H1 (cell line): ENCODE results near the gene HCK. TPM values are rescaled to one million over a fixed set of nuclear protein-coding genes. Genes with fewer than 3 reads are reported as not detected.

Experiments
- CTCF ChIA-PET: fragments of 300-600 bp; sonication (Branson Sonifier 250); formaldehyde crosslinking; loops from one replicate; lab custom pipeline; 2021; ENCODE audit not compliant: partially characterized antibody; lab: Charles Lee
- POLR2A ChIA-PET: fragments of 300-600 bp; sonication (Branson Sonifier 250); formaldehyde crosslinking; loops from one replicate; lab custom pipeline; 2021; ENCODE audit warnings: inconsistent platforms; ENCODE audit not compliant: partially characterized antibody; lab: Charles Lee
- DNase-seq, 2 experiments: peaks; one replicate each; pipeline versions ENCODE4 v3.0.0 to v3.0.0-alpha.2; 2010 to 2022; ENCODE audit warnings: low spot score in 2 of 2, low read depth in 1 of 2, mixed read lengths in 1 of 2
- FAIRE-seq: peaks from 2 replicates; lab custom pipeline; 2011; peaks lifted over from hg19 to GRCh38; lab: Jason Lieb, UNC
- H2AFZ ChIP-seq: 2 replicates; pipeline ENCODE4 v1.8.1; 2012; ENCODE audit warnings: low read length, inconsistent platforms
- H2AK5ac ChIP-seq: 2 replicates; pipeline ENCODE4 v1.6.1; 2013; ENCODE audit warnings: low read depth, low read length
- H2BK120ac ChIP-seq: replicated peaks from 2 replicates; pipeline ENCODE3; 2013; ENCODE audit warnings: low read depth, low read length, inconsistent platforms
- H2BK12ac ChIP-seq: 2 replicates; pipeline ENCODE4 v1.6.1; 2013; ENCODE audit warnings: low read depth, low read length
- H2BK15ac ChIP-seq: 2 replicates; pipeline ENCODE4 v1.6.1; 2013; ENCODE audit warnings: low read length
- H2BK20ac ChIP-seq: 2 replicates; pipeline ENCODE4 v1.6.1; 2013; ENCODE audit warnings: low read length
- H2BK5ac ChIP-seq: 2 replicates; pipeline ENCODE4 v1.6.1; 2013; ENCODE audit warnings: low read depth, low read length
- H3K14ac ChIP-seq: 2 replicates; pipeline ENCODE4 v1.6.1; 2013; ENCODE audit warnings: inconsistent platforms; ENCODE audit not compliant: insufficient read length
- H3K18ac ChIP-seq: 2 replicates; pipeline ENCODE4 v1.6.1; 2013; ENCODE audit warnings: low read length; ENCODE audit errors: extremely low read depth
- H3K23ac ChIP-seq: 2 replicates; pipeline ENCODE4 v1.6.1; 2013; ENCODE audit warnings: inconsistent platforms; ENCODE audit not compliant: insufficient read length
- H3K23me2 ChIP-seq: 2 replicates; pipeline ENCODE4 v1.6.1; 2013; ENCODE audit warnings: low read depth, low read length
- H3K27ac ChIP-seq: 2 replicates; pipeline ENCODE4 v1.6.1; 2011; ENCODE audit warnings: low read depth, low read length, inconsistent platforms
- H3K27me3 ChIP-seq, 4 experiments: replicated peaks in 1 of 4; 1 replicate in 1 of 4; 2 replicates in 3 of 4; pipeline versions ENCODE4 v1.6.1 to v1.8.1; 2011 to 2013; ENCODE audit warnings: low read length in 3 of 4, mild to moderate bottlenecking in 3 of 4, inconsistent platforms in 2 of 4, mixed read lengths in 2 of 4, moderate library complexity in 1 of 4; ENCODE audit not compliant: control insufficient read depth in 3 of 4, insufficient read depth in 3 of 4; ENCODE audit errors: extremely low read depth in 1 of 4
- H3K36me3 ChIP-seq, 4 experiments: 2 replicates each; pipeline versions ENCODE4 v1.6.1 to v1.8.1; 2011 to 2013; ENCODE audit warnings: mild to moderate bottlenecking in 4 of 4, low read length in 3 of 4, moderate library complexity in 2 of 4, control low read depth in 1 of 4, inconsistent platforms in 1 of 4; ENCODE audit not compliant: insufficient read depth in 4 of 4, control insufficient read depth in 2 of 4
- H3K4ac ChIP-seq: replicated peaks from 2 replicates; pipeline ENCODE3; 2013; ENCODE audit warnings: low read length, low read depth, mixed read lengths, inconsistent platforms; ENCODE audit not compliant: insufficient read length
- H3K4me1 ChIP-seq, 4 experiments: replicated peaks in 1 of 4; 1 replicate in 1 of 4; 2 replicates in 3 of 4; pipeline versions ENCODE4 v1.6.1 to v1.8.1; 2011 to 2013; ENCODE audit warnings: low read length in 3 of 4, inconsistent platforms in 2 of 4, mixed read lengths in 1 of 4; ENCODE audit not compliant: insufficient read depth in 4 of 4, control insufficient read depth in 3 of 4
- H3K4me2 ChIP-seq, 2 experiments: 2 replicates each; pipeline versions ENCODE4 v1.6.1 to v1.8.1; 2011 to 2013; ENCODE audit warnings: low read depth in 2 of 2, low read length in 2 of 2, control low read depth in 1 of 2, inconsistent platforms in 1 of 2, mild to moderate bottlenecking in 1 of 2; ENCODE audit not compliant: insufficient read depth in 1 of 2
- H3K4me3 ChIP-seq, 4 experiments: fragments of 200-600, 300-600 bp in 1 of 4; sonication (generic), shearing (Covaris generic), sonication (Bioruptor Twin) in 1 of 4; 2 replicates each; pipeline versions ENCODE4 v1.5.1 to v1.8.1; 2011 to 2016; ENCODE audit warnings: low read length in 4 of 4, low read depth in 3 of 4, control low read depth in 2 of 4, inconsistent platforms in 2 of 4, mild to moderate bottlenecking in 2 of 4, mixed read lengths in 1 of 4, moderate library complexity in 1 of 4; ENCODE audit not compliant: insufficient read depth in 2 of 4; ENCODE audit errors: extremely low read depth in 1 of 4
- H3K56ac ChIP-seq: replicated peaks from 2 replicates; pipeline ENCODE3; 2013; ENCODE audit warnings: low read depth, mild to moderate bottlenecking, mixed read lengths, low read length, inconsistent platforms; ENCODE audit not compliant: insufficient read length
- H3K79me1 ChIP-seq: 2 replicates; pipeline ENCODE4 v1.6.1; 2013; ENCODE audit warnings: low read depth, low read length, control low read depth
- H3K79me2 ChIP-seq, 2 experiments: 2 replicates each; pipeline versions ENCODE4 v1.6.1 to v1.8.1; 2012 to 2013; ENCODE audit warnings: low read length in 2 of 2, mild to moderate bottlenecking in 2 of 2, inconsistent platforms in 1 of 2; ENCODE audit not compliant: insufficient read depth in 2 of 2, control insufficient read depth in 1 of 2
- H3K9ac ChIP-seq, 4 experiments: replicated peaks in 1 of 4; 1 replicate in 1 of 4; 2 replicates in 3 of 4; pipeline versions ENCODE4 v1.6.1 to v1.8.1; 2011 to 2013; ENCODE audit warnings: low read depth in 3 of 4, low read length in 3 of 4, control low read depth in 2 of 4, mild to moderate bottlenecking in 2 of 4, moderate library complexity in 2 of 4, inconsistent platforms in 1 of 4; ENCODE audit errors: extremely low read depth in 1 of 4
- H3K9me3 ChIP-seq, 2 experiments: 2 replicates each; pipeline versions ENCODE4 v1.6.1 to v1.8.1; 2012 to 2013; ENCODE audit warnings: mild to moderate bottlenecking in 2 of 2, moderate library complexity in 2 of 2, control low read depth in 1 of 2, inconsistent platforms in 1 of 2, low read depth in 1 of 2, low read length in 1 of 2, mixed read lengths in 1 of 2; ENCODE audit not compliant: insufficient read depth in 2 of 2
- H4K20me1 ChIP-seq, 2 experiments: replicated peaks in 1 of 2; 2 replicates each; pipeline versions ENCODE3 to v1.8.1; 2011 to 2013; ENCODE audit warnings: inconsistent platforms in 2 of 2, low read length in 2 of 2, mild to moderate bottlenecking in 1 of 2; ENCODE audit not compliant: insufficient read depth in 2 of 2, control insufficient read depth in 1 of 2
- H4K5ac ChIP-seq: 2 replicates; pipeline ENCODE4 v1.6.1; 2013; ENCODE audit warnings: low read length, low read depth, mixed read lengths, inconsistent platforms; ENCODE audit not compliant: insufficient read length
- H4K8ac ChIP-seq: 2 replicates; pipeline ENCODE4 v1.8.0; 2013; ENCODE audit warnings: mild to moderate bottlenecking, moderate library complexity, low read length, inconsistent platforms; ENCODE audit not compliant: insufficient read depth; ENCODE audit errors: extremely low read depth
- H4K91ac ChIP-seq: replicated peaks from 2 replicates; pipeline ENCODE3; 2013; ENCODE audit warnings: low read length, mixed read lengths, inconsistent platforms; ENCODE audit not compliant: insufficient read length
- NANOG ChIP-seq: IDR thresholded peaks from 2 replicates; pipeline ENCODE4 v1.6.1; 2011; ENCODE audit warnings: low read length, low read depth, mild to moderate bottlenecking, inconsistent platforms; ENCODE audit not compliant: insufficient read depth, poor library complexity, severe bottlenecking
- RAD21 ChIP-seq, 2 experiments: IDR thresholded peaks in 1 of 2; conservative IDR thresholded peaks in 1 of 2; 2 replicates each; pipeline ENCODE4 v1.6.1; 2011; ENCODE audit warnings: low read depth in 2 of 2, low read length in 2 of 2, improper control_type of control experiment in 1 of 2, inconsistent platforms in 1 of 2, mild to moderate bottlenecking in 1 of 2, moderate library complexity in 1 of 2
- WGBS, 2 experiments: shearing (Covaris generic) in 1 of 2; methylation state at CpG; one replicate each; pipeline versions ENCODE4 v1.1.6 to v1.1.7; 2013 to 2015; ENCODE audit warnings: low lambda C conversion rate in 2 of 2, mixed read lengths in 2 of 2, inconsistent platforms in 1 of 2, low coverage in 1 of 2, missing lambda C conversion rate in 1 of 2; ENCODE audit not compliant: insufficient replicate concordance in 2 of 2, insufficient coverage in 1 of 2, insufficient read length in 1 of 2; ENCODE audit errors: extremely low coverage in 1 of 2, missing lambda C conversion rate in 1 of 2; 5-methylcytosine and 5-hydroxymethylcytosine counted together
- polyA plus RNA-seq, 7 experiments: library from polyadenylated mRNA; depleted of rRNA in 3 of 7; stranded (reverse) in 5 of 7; unstranded in 2 of 7; fragments of >200 nt in 5 of 7; fragments of 200-250 nt in 2 of 7; gene quantifications; 1 replicate in 5 of 7; 2 replicates in 1 of 7; 4 replicates in 1 of 7; pipeline versions ENCODE4 v1.2.1 to v1.2.3, GENCODE V29; 2011 to 2013; ENCODE audit warnings: missing spikeins in 2 of 7, mixed read lengths in 2 of 7
- total RNA-seq: library from RNA; stranded (reverse); fragmentation: NEBNext Ultra II Directional; extraction: Animal tissue kit (Norgen Biotek cat#: 25700); gene quantifications from 2 replicates; pipeline ENCODE4 v1.2.1, GENCODE V29; 2021

HCK gene
- total and polyA plus RNA-seq, 2 of the 8 experiments (the other 6 are each of a cell fraction or from before 2014, with no cell fraction given), result 0.37 to 4.3 TPM

GRCh38 chr20:32024683-32025295, 27.3 kb upstream of the HCK start:
- FAIRE-seq (no peak), DNase-seq (no peak)
- H3K23me2 ChIP-seq, result no peaks in the 10 kb centered on the region
- H3K4ac ChIP-seq, result no peak overlapping the region
- no peak overlapping the region for H3K9ac ChIP-seq
- peaks cover 0 to 8% (median 6%) of the 10 kb centered on the region in 4 experiments; a peak in 6 of 7 replicates for H3K4me1 ChIP-seq
- H3K14ac ChIP-seq, result no peak overlapping the region
- H3K79me1 ChIP-seq, result no peaks in the 10 kb centered on the region
- ChIA-PET CTCF (interaction anchor here (0.6 to 1.6 kb wide), 5 partner anchors 13 to 202 kb away, joined by 3 to 6 read pairs (median 3); no protein-coding TSS in a partner anchor), POLR2A (interaction anchor here (0.8 kb wide), 1 partner anchor 85 kb away, joined by 3 read pairs; the partner anchor contains the start of gene TM9SF4)
- no peak overlapping the region for H3K4me3 ChIP-seq
- H4K5ac ChIP-seq, result no peak overlapping the region
- H2AFZ ChIP-seq, result no peak overlapping the region
- no peak overlapping the region for H3K27ac ChIP-seq
- no peak overlapping the region for H3K56ac ChIP-seq
- H3K36me3 ChIP-seq, result no peaks in the 10 kb centered on the region
- 93% methylated on average over 6 of the region's 6 CpGs; no CpG with 5 or more reads in 1 of the 2 experiments for WGBS, 2 experiments
- no peak overlapping the region for H2AK5ac ChIP-seq
- no peak overlapping the region for H2BK20ac ChIP-seq
- no peak overlapping the region for H2BK120ac ChIP-seq
- H4K20me1 ChIP-seq, result peaks cover 0 to 2% of the 10 kb centered on the region in 2 experiments
- H2BK12ac ChIP-seq, result no peak overlapping the region
- H3K18ac ChIP-seq, result no peak overlapping the region
- no peak overlapping the region for H3K23ac ChIP-seq
- H3K79me2 ChIP-seq, result no peaks in the 10 kb centered on the region
- H4K91ac ChIP-seq, result no peak overlapping the region
- H3K9me3 ChIP-seq, result no peaks in the 10 kb centered on the region
- peak in 1 of 2 experiments; percentile 27; a peak in 1 of 4 replicates for TF ChIP-seq RAD21 (IDR thresholded peaks at IDR 0.05 in 1 of 2, conservative IDR thresholded peaks at IDR 0.05 in 1 of 2; ENCODE audit: low read depth in 2 of 2, low read length in 2 of 2)
- no peak for TF ChIP-seq NANOG
- no peak overlapping the region for H4K8ac ChIP-seq
- no peak overlapping the region for H2BK5ac ChIP-seq
- H3K27me3 ChIP-seq, result no peaks in the 10 kb centered on the region; a peak in 1 of 7 replicates
- H2BK15ac ChIP-seq, result no peak overlapping the region
- no peak overlapping the region for H3K4me2 ChIP-seq
